GM18867 (cell line): ENCODE measurements around the gene GMCL2.

Experiments used
- ATAC-seq: cut with Tn5 transposase; IDR thresholded peaks from one replicate; pipeline ENCODE4 v1.9.1; 2021; ENCODE audit warnings: mild to moderate bottlenecking, moderate library complexity; ENCODE audit not compliant: unreplicated experiment

The GMCL2 gene

GRCh38 chr5:178186427-178186826 lies 744 bp downstream of the GMCL2 start:
- ATAC-seq, result no peak

GRCh38 chr5:178182158-178182876 lies 4.9 kb downstream of the GMCL2 start:
- ATAC-seq, result no peak

DNA sequence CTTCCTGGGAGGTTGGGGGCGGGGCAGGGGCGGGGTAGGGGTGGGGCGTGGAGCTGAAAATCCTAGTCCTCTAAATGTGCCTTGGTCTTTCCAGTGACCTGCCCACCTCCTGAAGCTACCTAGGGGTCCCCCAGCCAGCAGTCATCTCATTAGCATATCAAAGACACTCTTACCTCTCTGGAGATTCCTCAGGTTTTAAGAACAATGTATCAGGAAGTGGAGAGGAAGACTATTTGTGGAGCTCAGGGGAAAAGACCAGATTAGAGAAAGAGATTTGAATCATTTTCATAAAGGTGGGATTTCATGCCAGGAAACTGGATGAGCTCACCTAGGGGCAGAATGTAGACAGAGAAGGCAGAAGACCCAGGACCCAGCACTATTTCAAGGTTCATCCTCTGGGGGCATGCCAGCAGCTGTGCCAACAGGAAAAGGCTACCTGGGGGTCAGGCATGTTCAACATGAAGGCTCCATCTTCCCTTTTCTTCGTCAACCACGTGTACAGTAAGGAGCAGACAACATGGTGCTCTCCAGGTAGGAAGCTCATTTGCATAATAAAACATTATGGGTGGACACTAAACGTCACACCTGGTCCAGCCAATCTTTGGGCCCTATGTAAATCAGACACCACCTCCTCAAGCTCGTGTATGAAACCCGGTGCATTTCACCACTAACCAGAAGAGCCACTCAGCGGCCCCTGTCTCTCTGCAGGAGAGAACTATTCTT lies 6.9 kb downstream of the GMCL2 start:
- ATAC-seq, result no peak

- ATAC-seq, result no peak
These were observed 9.6 kb downstream of the GMCL2 start for GRCh38 chr5:178177569-178177968.

DNA sequence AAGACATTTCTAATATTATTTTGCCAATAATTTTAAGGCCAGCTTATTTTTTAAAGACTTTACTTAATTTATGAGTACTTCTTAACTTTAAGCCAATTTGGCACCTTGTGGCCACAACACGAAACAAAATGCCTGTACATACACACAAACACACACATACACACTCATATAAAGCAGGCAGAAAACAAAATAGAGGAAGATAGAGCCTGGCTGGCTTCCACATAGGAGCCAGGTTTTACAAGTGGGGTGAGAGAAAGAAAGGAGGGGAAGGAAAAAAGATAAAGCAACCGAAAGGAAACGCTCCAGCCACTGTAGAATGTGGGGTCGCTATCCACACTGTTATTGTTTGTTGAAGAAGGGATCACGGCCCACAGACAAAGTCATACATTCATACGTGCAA lies 10.4 kb downstream of the GMCL2 start:
- ATAC-seq, result no peak

GRCh38 chr5:178174456-178174855 lies 12.7 kb downstream of the GMCL2 start:
- ATAC-seq, result no peak

GRCh38 chr5:178170455-178170854 lies 16.7 kb downstream of the GMCL2 start:
- ATAC-seq, result no peak

DNA sequence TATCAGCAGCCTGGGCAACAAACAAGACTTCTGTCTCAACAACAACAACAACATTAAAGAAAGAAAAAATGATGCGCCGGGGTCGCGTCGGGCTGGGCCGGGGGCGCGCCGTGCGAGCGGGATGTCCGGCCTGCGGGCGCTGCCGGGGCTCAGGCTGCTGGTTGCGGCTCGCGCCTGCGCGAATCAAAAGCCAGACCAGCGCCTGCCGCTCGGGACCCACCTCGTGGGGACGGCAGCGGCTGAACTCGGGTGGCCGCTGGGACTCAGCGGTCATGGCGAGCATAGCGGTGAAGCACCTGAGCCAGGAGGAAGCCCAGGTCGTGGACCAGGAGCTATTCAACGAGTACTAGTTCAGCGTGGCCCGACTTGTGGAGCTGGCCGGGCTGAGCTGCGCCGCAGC lies 21.6 kb downstream of the GMCL2 start:
- no peak for ATAC-seq

GRCh38 chr5:178163772-178164735 lies 23.1 kb downstream of the GMCL2 start:
- peak; percentile 90 for ATAC-seq

DNA sequence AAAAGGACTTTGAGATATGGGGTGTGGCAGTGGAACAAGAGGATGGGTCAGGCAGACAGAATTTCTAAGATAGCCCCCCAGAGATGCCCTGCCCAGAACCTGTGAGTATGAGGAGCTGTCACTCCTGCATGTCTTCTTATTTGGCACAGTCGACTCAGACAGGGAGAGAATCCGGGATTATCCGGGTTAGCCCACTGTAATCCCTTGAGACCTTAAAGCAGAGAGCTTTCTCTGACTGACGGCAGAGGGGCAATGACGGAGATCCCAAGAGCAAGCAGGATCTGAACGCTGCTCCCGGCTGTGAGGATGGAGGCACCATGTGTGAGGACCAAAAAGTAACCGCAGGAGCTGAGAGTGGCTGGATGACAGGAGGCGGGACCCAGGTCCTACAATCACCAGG lies 24.7 kb downstream of the GMCL2 start:
- no peak for ATAC-seq

DNA sequence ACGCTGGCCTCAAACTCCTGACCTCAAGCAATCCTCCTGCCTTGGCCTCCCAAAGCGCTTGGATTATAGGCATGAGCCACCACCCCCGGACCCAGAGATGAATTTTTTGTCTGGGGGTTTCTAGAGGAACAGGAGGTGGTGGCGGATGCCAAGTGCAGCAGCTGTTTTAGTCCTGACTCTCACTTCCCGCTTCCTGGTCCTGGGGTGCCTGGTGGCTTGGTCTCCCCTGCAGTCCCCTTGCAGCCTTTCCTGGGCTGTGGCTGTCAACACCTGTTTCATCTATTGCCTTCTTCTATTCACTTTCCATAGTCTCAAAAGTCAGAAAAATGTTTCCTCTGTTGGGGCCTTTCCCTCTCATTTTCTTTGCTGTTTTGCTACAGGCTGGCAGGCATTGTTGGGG lies 27.0 kb downstream of the GMCL2 start:
- ATAC-seq, result no peak

DNA sequence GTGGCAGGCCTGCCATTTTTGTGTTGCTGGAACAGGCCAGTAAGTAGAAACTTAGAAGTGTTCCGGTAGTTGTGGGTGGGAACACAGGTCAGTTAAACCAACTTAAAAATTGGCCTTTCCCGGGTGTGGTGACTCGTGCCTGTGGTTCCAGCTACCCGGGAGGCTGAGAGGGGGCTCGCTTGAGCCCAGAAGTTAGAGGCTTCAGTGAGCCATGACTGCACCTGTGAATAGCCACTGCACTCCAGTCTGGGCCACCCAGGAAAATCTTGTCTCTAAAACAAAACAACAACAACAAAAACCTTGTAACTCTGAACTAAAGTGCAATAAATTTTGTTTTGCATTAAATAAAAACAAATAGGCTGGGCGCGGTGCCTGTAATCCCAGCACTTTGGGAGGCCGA lies 32.1 kb downstream of the GMCL2 start:
- no peak for ATAC-seq

- ATAC-seq, result peak; percentile 96
These were observed 33.4 kb downstream of the GMCL2 start, which contains the start of gene NHP2 for GRCh38 chr5:178153530-178154340. Gene NHP2, minus strand, starts transcription at chr5:178153885. Its CDS starts 68 bp downstream, at chr5:178153817.

GRCh38 chr5:178152491-178153444 lies 34.4 kb downstream of the GMCL2 start:
- ATAC-seq, result no peak

- no peak for ATAC-seq
These were observed 36.0 kb downstream of the GMCL2 start for GRCh38 chr5:178150977-178151734.

DNA sequence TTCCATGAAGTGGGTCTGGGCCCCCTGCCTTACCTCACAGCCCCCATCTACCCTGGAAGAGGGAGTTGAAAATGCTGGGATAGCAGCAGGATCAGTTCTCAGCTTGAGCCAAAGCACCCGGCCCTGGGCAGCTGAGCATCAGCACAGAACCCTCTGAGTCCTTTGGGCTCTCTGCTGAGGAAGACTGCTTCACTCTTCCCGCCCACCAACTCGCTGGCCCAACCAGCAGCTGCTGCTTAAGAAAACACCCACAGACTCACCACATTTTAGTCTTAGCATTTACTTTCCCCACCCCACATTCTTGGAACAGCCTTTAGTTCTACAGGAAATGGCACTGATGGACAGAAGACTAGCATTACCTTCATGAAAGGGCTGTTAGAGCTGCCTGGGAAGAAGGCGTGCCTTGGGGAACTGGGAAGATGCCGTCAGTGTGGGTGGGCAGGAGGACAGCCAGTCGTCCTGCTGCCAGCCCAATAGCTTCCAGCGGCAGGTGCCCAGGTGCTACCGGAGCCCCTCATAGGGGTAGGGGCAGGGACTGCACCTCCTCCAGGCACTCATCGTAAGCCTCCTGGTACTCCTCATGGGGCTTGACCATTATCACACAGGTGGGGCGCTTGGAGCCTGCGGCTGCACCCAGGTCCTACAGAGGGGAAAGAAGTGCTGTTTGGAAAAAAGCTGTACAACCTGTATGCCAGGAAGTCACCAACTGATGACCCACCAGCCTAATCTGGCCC lies 37.8 kb downstream of the GMCL2 start:
- ATAC-seq, result no peak

- ATAC-seq, result no peak
These were observed 39.8 kb downstream of the GMCL2 start for GRCh38 chr5:178147406-178147805.
